SJCRH30 (cell line): Measurements from ENCODE around the gene HSDL2. TPM values are rescaled to one million over a fixed set of nuclear protein-coding genes. Genes with fewer than 3 reads are reported as not detected.
A peak's percentile ranks its signal among the peaks of the same experiment; 100 is the strongest.
"Not testable (repeated sequence)": the region's sequence is repeated elsewhere in the genome, so short reads cannot be mapped to it uniquely, and the experiment has no call there.

Experiments used
- DNase-seq, 2 experiments: peaks; one replicate each; pipeline ENCODE4 v3.0.0-alpha.2; 2015 to 2020
- H3K27ac ChIP-seq: fragments of 250-450 bp; sonication (Bioruptor Pico); 2 replicates; pipeline ENCODE4 v1.5.1; 2020; ENCODE audit warnings: mild to moderate bottlenecking, moderate library complexity
- H3K27me3 ChIP-seq: fragments of 250-450 bp; sonication (Bioruptor Pico); 2 replicates; pipeline ENCODE4 v1.5.1; 2020; ENCODE audit warnings: mild to moderate bottlenecking, moderate library complexity
- H3K36me3 ChIP-seq: fragments of 250-450 bp; sonication (Bioruptor Pico); 2 replicates; pipeline ENCODE4 v1.5.1; 2020; ENCODE audit warnings: mild to moderate bottlenecking, moderate library complexity
- H3K4me1 ChIP-seq: fragments of 250-450 bp; sonication (Bioruptor Pico); 2 replicates; pipeline ENCODE4 v1.5.1; 2020; ENCODE audit warnings: mild to moderate bottlenecking, moderate library complexity
- H3K4me3 ChIP-seq: fragments of 250-450 bp; sonication (Bioruptor Pico); 2 replicates; pipeline ENCODE4 v1.5.1; 2020; ENCODE audit warnings: mild to moderate bottlenecking, moderate library complexity
- H3K9me3 ChIP-seq: fragments of 250-450 bp; sonication (Bioruptor Pico); replicated peaks from 2 replicates; pipeline ENCODE4 v1.5.1; 2020; ENCODE audit warnings: mild to moderate bottlenecking, moderate library complexity
- total RNA-seq: library from RNA; depleted of rRNA; stranded (reverse); fragments of >200 nt; shearing (Covaris generic); gene quantifications from 2 replicates; pipeline ENCODE4 v1.2.3, GENCODE V29; 2014

HSDL2 gene
- total RNA-seq, 1 experiment from 2014 or later, result 41.4 TPM

DNA sequence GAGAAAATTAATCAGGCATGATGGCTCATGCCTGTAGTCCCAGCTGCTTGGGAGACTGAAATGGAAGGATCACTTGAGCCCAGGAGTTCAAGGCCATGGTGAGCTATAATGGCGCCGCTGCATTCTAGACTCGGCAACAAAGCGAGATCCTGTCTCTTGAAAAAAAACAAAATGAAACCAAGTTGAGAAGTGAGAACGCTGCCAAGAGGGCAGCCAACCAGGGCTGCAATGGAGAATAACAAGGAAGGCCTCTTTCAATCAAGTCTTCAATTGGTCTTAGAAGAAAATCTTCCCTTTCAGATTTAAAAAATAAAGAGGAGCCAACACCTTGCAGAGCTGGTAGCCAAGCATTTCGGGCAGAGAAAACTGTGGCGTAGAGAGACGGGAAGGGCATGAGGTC, 121.4 kb downstream of the HSDL2 start:
- no peak for DNase-seq
- H3K36me3 ChIP-seq, result no peaks in the 10 kb centered on the region
- no peaks in the 10 kb centered on the region; the same call in 1 of the 2 replicates for H3K9me3 ChIP-seq
- H3K27ac ChIP-seq, result no peak overlapping the region
- no peak overlapping the region for H3K4me3 ChIP-seq
- no peaks in the 10 kb centered on the region for H3K27me3 ChIP-seq
- H3K4me1 ChIP-seq, result no peaks in the 10 kb centered on the region

- no peaks in the 10 kb centered on the region for H3K27me3 ChIP-seq
- no peaks in the 10 kb centered on the region for H3K36me3 ChIP-seq
- H3K27ac ChIP-seq, result no peak overlapping the region
- no peak overlapping the region for H3K4me3 ChIP-seq
- DNase-seq, result no peak
- H3K4me1 ChIP-seq, result no peaks in the 10 kb centered on the region
- no peaks in the 10 kb centered on the region; the same call in 1 of the 2 replicates for H3K9me3 ChIP-seq
Measured at GRCh38 chr9:112502175-112502946, 122.5 kb downstream of the HSDL2 start.

GRCh38 chr9:112503170-112503569, 123.3 kb downstream of the HSDL2 start:
- Histone ChIP-seq H3K27me3 (no peaks in the 10 kb centered on the region), H3K36me3 (no peaks in the 10 kb centered on the region), H3K27ac (no peak overlapping the region), H3K4me3 (no peak overlapping the region), H3K4me1 (no peaks in the 10 kb centered on the region), H3K9me3 (no peaks in the 10 kb centered on the region; the same call in 1 of the 2 replicates)
- peak; percentile 12 to 26 for DNase-seq

- DNase-seq, result no peak
- H3K27ac ChIP-seq, result no peak overlapping the region
Measured at GRCh38 chr9:112505086-112505485, 125.2 kb downstream of the HSDL2 start.

GRCh38 chr9:112505607-112506006, 125.7 kb downstream of the HSDL2 start:
- Histone ChIP-seq H3K4me3 (no peak overlapping the region), H3K27me3 (no peaks in the 10 kb centered on the region), H3K27ac (no peak overlapping the region), H3K9me3 (no peaks in the 10 kb centered on the region), H3K36me3 (no peaks in the 10 kb centered on the region; the same call in 1 of the 2 replicates), H3K4me1 (no peaks in the 10 kb centered on the region)
- no peak for DNase-seq

More at GRCh38 chr9:112505086-112505485, 125.2 kb downstream of the HSDL2 start:
- H3K9me3 ChIP-seq, result no peaks in the 10 kb centered on the region
- no peak overlapping the region for H3K4me3 ChIP-seq
- no peaks in the 10 kb centered on the region for H3K27me3 ChIP-seq
- H3K4me1 ChIP-seq, result no peaks in the 10 kb centered on the region
- H3K36me3 ChIP-seq, result no peaks in the 10 kb centered on the region; the same call in 1 of the 2 replicates

- no peak overlapping the region for H3K27ac ChIP-seq
- no peak for DNase-seq
- H3K4me3 ChIP-seq, result no peak overlapping the region
- no peaks in the 10 kb centered on the region for H3K4me1 ChIP-seq
- H3K36me3 ChIP-seq, result no peaks in the 10 kb centered on the region; the same call in 1 of the 2 replicates
- H3K9me3 ChIP-seq, result no peaks in the 10 kb centered on the region
- no peaks in the 10 kb centered on the region for H3K27me3 ChIP-seq
Measured at GRCh38 chr9:112506571-112506970, 126.7 kb downstream of the HSDL2 start.

- no peak for DNase-seq
- Histone ChIP-seq H3K4me3 (no peak overlapping the region), H3K27me3 (no peaks in the 10 kb centered on the region), H3K4me1 (no peaks in the 10 kb centered on the region), H3K9me3 (no peaks in the 10 kb centered on the region), H3K36me3 (no peaks in the 10 kb centered on the region; the same call in 1 of the 2 replicates), H3K27ac (no peak overlapping the region)
Measured at GRCh38 chr9:112507001-112507680, 127.2 kb downstream of the HSDL2 start.

DNA sequence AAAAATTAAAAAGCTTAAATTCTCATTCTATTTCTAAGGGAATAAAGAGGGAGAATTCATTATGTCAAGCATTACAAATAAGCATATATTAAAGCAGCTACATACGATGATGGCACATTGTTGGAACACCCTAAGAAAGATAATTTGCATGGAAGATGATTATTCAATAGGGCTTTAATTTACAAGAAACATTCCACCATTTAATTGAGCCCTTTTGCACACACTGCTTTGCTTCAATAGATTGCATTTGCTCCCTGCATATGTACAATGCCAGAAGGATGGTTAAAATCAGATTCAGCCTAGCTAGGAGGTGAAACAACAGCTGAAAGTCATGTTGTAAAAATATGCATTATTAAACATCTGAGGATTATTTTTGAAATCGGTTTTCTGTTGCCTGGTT, 128.5 kb downstream of the HSDL2 start:
- DNase-seq, result no peak
- H3K4me1 ChIP-seq, result no peaks in the 10 kb centered on the region
- H3K9me3 ChIP-seq, result no peaks in the 10 kb centered on the region
- H3K27me3 ChIP-seq, result no peaks in the 10 kb centered on the region
- no peak overlapping the region for H3K27ac ChIP-seq
- H3K36me3 ChIP-seq, result no peaks in the 10 kb centered on the region; the same call in 1 of the 2 replicates
- H3K4me3 ChIP-seq, result no peak overlapping the region

DNA sequence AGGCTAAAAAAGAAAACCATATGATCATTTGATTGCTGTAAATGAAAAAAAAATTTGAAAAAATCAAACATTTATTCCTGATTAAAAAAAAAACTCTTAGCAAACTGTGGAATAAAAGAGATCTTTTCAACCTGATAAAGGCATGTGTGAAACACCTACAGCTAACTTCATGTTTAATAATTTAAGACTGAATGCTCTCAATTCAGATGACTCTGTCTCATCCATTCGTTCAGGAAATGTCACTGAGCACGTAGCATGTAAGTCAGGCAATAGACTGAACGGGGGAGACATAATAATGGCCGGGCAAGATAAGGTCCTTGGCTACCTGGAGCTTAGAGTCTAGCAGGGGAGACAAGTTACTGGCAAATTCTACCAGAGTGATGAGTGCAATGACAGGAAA, 132.5 kb downstream of the HSDL2 start:
- H3K36me3 ChIP-seq, H3K27me3 ChIP-seq, H3K4me1 ChIP-seq, H3K9me3 ChIP-seq, H3K27ac ChIP-seq, H3K4me3 ChIP-seq, DNase-seq: not testable (repeated sequence)

DNA sequence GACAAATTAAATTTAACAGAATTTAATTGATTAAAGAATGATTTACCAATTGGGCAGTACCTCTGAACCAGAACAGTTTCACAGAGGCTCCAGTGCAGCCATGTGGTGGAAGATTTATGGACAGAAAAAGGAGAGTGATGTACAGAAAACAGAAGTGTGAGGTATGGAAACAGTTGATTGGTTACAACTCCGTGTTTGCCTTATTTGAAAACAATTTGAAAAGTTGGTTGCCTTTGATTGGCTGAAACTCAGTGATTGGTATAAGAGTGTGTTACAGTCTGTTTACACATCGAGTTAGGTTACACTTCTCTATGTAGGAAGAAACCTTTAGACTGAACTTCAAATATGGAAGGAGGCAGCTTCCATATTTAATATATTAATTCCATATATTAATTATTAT, 136.9 kb downstream of the HSDL2 start:
- DNase-seq, result no peak

GRCh38 chr9:112520069-112520468, 140.2 kb downstream of the HSDL2 start:
- 0 out of 2 replicates have a peak, but pooled peaks cover 3% of the 10 kb centered on the region for H3K9me3 ChIP-seq
- DNase-seq, result no peak
- H3K4me3 ChIP-seq, result no peak overlapping the region
- no peaks in the 10 kb centered on the region for H3K36me3 ChIP-seq
- H3K4me1 ChIP-seq, result no peaks in the 10 kb centered on the region; the same call in 1 of the 2 replicates
- H3K27me3 ChIP-seq, result no peaks in the 10 kb centered on the region
- H3K27ac ChIP-seq, result no peak overlapping the region

More for the DNA sequence above, 136.9 kb downstream of the HSDL2 start:
- H3K36me3 ChIP-seq, result no peaks in the 10 kb centered on the region
- H3K9me3 ChIP-seq, result no peaks in the 10 kb centered on the region
- no peak overlapping the region for H3K27ac ChIP-seq
- H3K4me1 ChIP-seq, result no peaks in the 10 kb centered on the region; the same call in 1 of the 2 replicates
- no peak overlapping the region for H3K4me3 ChIP-seq
- H3K27me3 ChIP-seq, result no peaks in the 10 kb centered on the region

GRCh38 chr9:112520656-112521055, 140.7 kb downstream of the HSDL2 start:
- DNase-seq, result peak in 1 of 2 experiments; percentile 27
- no peaks in the 10 kb centered on the region for H3K27me3 ChIP-seq
- H3K27ac ChIP-seq, result no peak overlapping the region
- 0 out of 2 replicates have a peak, but pooled peaks cover 3% of the 10 kb centered on the region for H3K9me3 ChIP-seq
- H3K36me3 ChIP-seq, result no peaks in the 10 kb centered on the region
- H3K4me3 ChIP-seq, result no peak overlapping the region
- no peaks in the 10 kb centered on the region; the same call in 1 of the 2 replicates for H3K4me1 ChIP-seq
